ENCODE measurements around the gene CCDC78. TPM values are rescaled to one million over a fixed set of nuclear protein-coding genes. Genes with fewer than 3 reads are reported as not detected.
"Not testable (repeated sequence)": the region's sequence is repeated elsewhere in the genome, so short reads cannot be mapped to it uniquely, and the experiment has no call there.

The CCDC78 gene
- polyA plus RNA-seq, 4 donors, result 0.86 to 3.5 (median 2.2) TPM

- no peak for DNase-seq (ENCODE audit: low read depth in 4 of 4, low spot score in 3 of 4)
These were observed 25.3 kb downstream of the CCDC78 start for GRCh38 chr16:700684-701584.

GRCh38 chr16:698911-699671 lies 27.2 kb downstream of the CCDC78 start:
- no peak for DNase-seq (ENCODE audit: low read depth in 4 of 4, low spot score in 3 of 4)

GRCh38 chr16:695355-696089 lies 30.7 kb downstream of the CCDC78 start:
- no peak for DNase-seq (ENCODE audit: low read depth in 4 of 4, low spot score in 3 of 4)

- DNase-seq (ENCODE audit: low read depth in 4 of 4, low spot score in 3 of 4), result no peak
These were observed 31.3 kb downstream of the CCDC78 start for GRCh38 chr16:694863-695354.

- DNase-seq (ENCODE audit: low read depth in 4 of 4, low spot score in 3 of 4), result no peak
These were observed 31.9 kb downstream of the CCDC78 start for GRCh38 chr16:694187-694862.

- no peak for DNase-seq (ENCODE audit: low read depth in 4 of 4, low spot score in 3 of 4)
These were observed 32.5 kb downstream of the CCDC78 start for GRCh38 chr16:693766-694165.

GRCh38 chr16:693364-693763 lies 32.9 kb downstream of the CCDC78 start:
- DNase-seq (ENCODE audit: low read depth in 4 of 4, low spot score in 3 of 4), result no peak

GRCh38 chr16:692356-693108 lies 33.7 kb downstream of the CCDC78 start:
- no peak for DNase-seq (ENCODE audit: low read depth in 4 of 4, low spot score in 3 of 4)

GRCh38 chr16:691242-691641 lies 35.0 kb downstream of the CCDC78 start:
- not testable (repeated sequence) for DNase-seq (ENCODE audit: low read depth in 4 of 4, low spot score in 3 of 4)

GRCh38 chr16:689175-689897 lies 36.9 kb downstream of the CCDC78 start:
- no peak for DNase-seq (ENCODE audit: low read depth in 4 of 4, low spot score in 3 of 4)

GRCh38 chr16:687499-687898 lies 38.7 kb downstream of the CCDC78 start:
- no peak for DNase-seq (ENCODE audit: low read depth in 4 of 4, low spot score in 3 of 4)

GRCh38 chr16:686459-687260 lies 39.6 kb downstream of the CCDC78 start:
- no peak for DNase-seq (ENCODE audit: low read depth in 4 of 4, low spot score in 3 of 4)

GRCh38 chr16:685967-686366 lies 40.3 kb downstream of the CCDC78 start:
- no peak for DNase-seq (ENCODE audit: low read depth in 4 of 4, low spot score in 3 of 4)

- no peak for DNase-seq (ENCODE audit: low read depth in 4 of 4, low spot score in 3 of 4)
These were observed 41.1 kb downstream of the CCDC78 start for GRCh38 chr16:684961-685696.

GRCh38 chr16:684071-684794 lies 42.0 kb downstream of the CCDC78 start, which contains the start of gene JMJD8:
Gene JMJD8, minus strand, starts transcription at chr16:684334. Its CDS starts 15 bp downstream, at chr16:684319.
- peak in 3 of 4 donors; percentile 80 to 90 (median 89) for DNase-seq (ENCODE audit: low read depth in 4 of 4, low spot score in 3 of 4)

GRCh38 chr16:683396-684070 lies 42.7 kb downstream of the CCDC78 start:
- no peak for DNase-seq (ENCODE audit: low read depth in 4 of 4, low spot score in 3 of 4)
